ENCODE results near the gene MYOZ1. TPM values are rescaled to one million over a fixed set of nuclear protein-coding genes. Genes with fewer than 3 reads are reported as not detected.
A peak's percentile ranks its signal among the peaks of the same experiment; 100 is the strongest.

MYOZ1 gene
- total RNA-seq, 1 experiment from 2014 or later: 2.4 TPM

GRCh38 chr10:73646598-73647041, 5.3 kb upstream of the MYOZ1 start:
- H3K79me1 ChIP-seq (ENCODE audit: insufficient read depth, low read depth, low read length, poor library complexity, severe bottlenecking): no peaks in the 10 kb centered on the region
- no peak overlapping the region for H3K56ac ChIP-seq (ENCODE audit: insufficient read length, low read depth, low read length)
- H3K18ac ChIP-seq (ENCODE audit: insufficient read length, low read depth, low read length): no peak overlapping the region
- no peak overlapping the region for H3K9ac ChIP-seq (ENCODE audit: extremely low read depth, insufficient read length, low read length)
- H3K27me3 ChIP-seq (ENCODE audit: insufficient read depth, low read length): no peaks in the 10 kb centered on the region
- peak overlapping the region; percentile 71 to 88 for H3K4me3 Mint-ChIP-seq
- H3K23me2 ChIP-seq (ENCODE audit: insufficient read length, low read depth, low read length, poor library complexity, severe bottlenecking): peaks cover 4% of the 10 kb centered on the region
- peaks cover 3% of the 10 kb centered on the region; the same call in 1 of the 2 replicates for H3K4me1 ChIP-seq (ENCODE audit: insufficient read depth, low read length)
- no peak overlapping the region for H2BK20ac ChIP-seq (ENCODE audit: low read depth, low read length, poor library complexity, severe bottlenecking)
- H3K9me3 ChIP-seq (ENCODE audit: control insufficient read depth, low read depth, low read length): no peaks in the 10 kb centered on the region
- H3T11ph ChIP-seq (ENCODE audit: low read length): no peak overlapping the region
- no peak overlapping the region for H2BK5ac ChIP-seq (ENCODE audit: insufficient read length, low read length)
- no peak overlapping the region for H2BK120ac ChIP-seq (ENCODE audit: low read depth, low read length, poor library complexity, severe bottlenecking)
- no peaks in the 10 kb centered on the region for H3K9me3 Mint-ChIP-seq
- peaks cover 20 to 23% of the 10 kb centered on the region in 2 experiments for H3K4me1 Mint-ChIP-seq
- no peak overlapping the region for H3K23ac ChIP-seq (ENCODE audit: insufficient read length, low read depth, low read length)
- H3K4ac ChIP-seq (ENCODE audit: low read depth, low read length): no peak overlapping the region
- TF ChIP-seq CTCF (conservative IDR thresholded peaks at IDR 0.05): no peak
- DNase-seq: peak; percentile 40
- no peak overlapping the region for H3K4me2 ChIP-seq (ENCODE audit: insufficient read depth, insufficient read length, low read length)
- no peak overlapping the region for H4K5ac ChIP-seq (ENCODE audit: insufficient read length, low read depth, low read length)
- WGBS (ENCODE audit: extremely low coverage, insufficient read length, low lambda C conversion rate): no CpG with 5 or more reads among the region's 9 CpGs
- H2BK12ac ChIP-seq (ENCODE audit: insufficient read length, low read depth, low read length): no peak overlapping the region
- H3K79me2 ChIP-seq (ENCODE audit: insufficient read depth, low read length): no peaks in the 10 kb centered on the region
- H3K27ac ChIP-seq (ENCODE audit: insufficient read length, low read depth, low read length): no peak overlapping the region
- no peak overlapping the region for H4K8ac ChIP-seq (replicated peaks; ENCODE audit: insufficient read length, low read depth, low read length)
- no peaks in the 10 kb centered on the region for H4K20me1 ChIP-seq (ENCODE audit: control insufficient read depth, insufficient read depth, insufficient read length)
- no peak overlapping the region for H2AFZ ChIP-seq (ENCODE audit: low read length)
- H4K91ac ChIP-seq (ENCODE audit: insufficient read length, low read depth, low read length): no peak overlapping the region
- no peak overlapping the region for H2BK15ac ChIP-seq (ENCODE audit: low read depth, low read length)
- H3K14ac ChIP-seq (ENCODE audit: insufficient read depth, low read length): 0 out of 2 replicates have a peak overlapping the region, but pooled peaks have one; percentile 11
- no peaks in the 10 kb centered on the region for H3K36me3 Mint-ChIP-seq (ENCODE audit: insufficient read depth in 1 of 3, low read depth in 3 of 3)
- H3K27ac Mint-ChIP-seq: peak overlapping the region in 2 of 3 experiments; percentile 37 to 97; a peak in 4 of 7 replicates
- H3K27me3 Mint-ChIP-seq (ENCODE audit: low read depth): peaks cover 2% of the 10 kb centered on the region
- H2AK5ac ChIP-seq (ENCODE audit: insufficient read length, low read length): no peak overlapping the region
